Measurements from ENCODE around the gene KRTAP10-5.
"Not testable (repeated sequence)": the region's sequence is repeated elsewhere in the genome, so short reads cannot be mapped to it uniquely, and the experiment has no call there.

Gene KRTAP10-5

GRCh38 chr21:44610157-44610843, 29.9 kb upstream of the KRTAP10-5 start:
- DNase-seq (ENCODE audit: low read depth) = not testable (repeated sequence)

- no peak for DNase-seq (ENCODE audit: low read depth)
Measured at GRCh38 chr21:44609193-44609592, 28.8 kb upstream of the KRTAP10-5 start.

GRCh38 chr21:44606495-44606894, 26.1 kb upstream of the KRTAP10-5 start:
- no peak for DNase-seq (ENCODE audit: low read depth)

GRCh38 chr21:44603911-44604310, 23.5 kb upstream of the KRTAP10-5 start:
- DNase-seq (ENCODE audit: low read depth) = no peak

- DNase-seq (ENCODE audit: low read depth) = no peak
Measured at GRCh38 chr21:44603109-44603875, 22.9 kb upstream of the KRTAP10-5 start.

- no peak for DNase-seq (ENCODE audit: low read depth)
Measured at GRCh38 chr21:44602463-44602850, 22.1 kb upstream of the KRTAP10-5 start.

GRCh38 chr21:44601596-44602462, 21.4 kb upstream of the KRTAP10-5 start:
- no peak for DNase-seq (ENCODE audit: low read depth)

- not testable (repeated sequence) for DNase-seq (ENCODE audit: low read depth)
Measured at GRCh38 chr21:44601091-44601490, 20.7 kb upstream of the KRTAP10-5 start.

GRCh38 chr21:44600118-44600978, 19.9 kb upstream of the KRTAP10-5 start, which contains the start of gene KRTAP10-7:
KRTAP10-7 (plus strand) TSS chr21:44600597; CDS start chr21:44600622, 25 bp downstream.
- not testable (repeated sequence) for DNase-seq (ENCODE audit: low read depth)

- no peak for DNase-seq (ENCODE audit: low read depth)
Measured at GRCh38 chr21:44599264-44600029, 19.0 kb upstream of the KRTAP10-5 start.

- no peak for DNase-seq (ENCODE audit: low read depth)
Measured at GRCh38 chr21:44598061-44598460, 17.7 kb upstream of the KRTAP10-5 start.

GRCh38 chr21:44596068-44596725, 15.8 kb upstream of the KRTAP10-5 start:
- no peak for DNase-seq (ENCODE audit: low read depth)

GRCh38 chr21:44595524-44595923, 15.1 kb upstream of the KRTAP10-5 start:
- DNase-seq (ENCODE audit: low read depth) = no peak

GRCh38 chr21:44594406-44594916, 14.1 kb upstream of the KRTAP10-5 start:
- no peak for DNase-seq (ENCODE audit: low read depth)

GRCh38 chr21:44593598-44594405, 13.4 kb upstream of the KRTAP10-5 start:
- DNase-seq (ENCODE audit: low read depth) = no peak

GRCh38 chr21:44592446-44593311, 12.3 kb upstream of the KRTAP10-5 start, which contains the start of gene KRTAP10-6:
KRTAP10-6 (minus strand) TSS chr21:44592505; CDS start chr21:44592484, 21 bp downstream.
- DNase-seq (ENCODE audit: low read depth) = no peak

GRCh38 chr21:44591801-44592130, 11.4 kb upstream of the KRTAP10-5 start:
- not testable (repeated sequence) for DNase-seq (ENCODE audit: low read depth)
